HG02798 (cell line): ENCODE results near the gene EXOC2.

Experiments
- ATAC-seq: cut with Tn5 transposase; IDR thresholded peaks from one replicate; pipeline ENCODE4 v1.9.1; 2021; ENCODE audit warnings: mild to moderate bottlenecking; ENCODE audit not compliant: unreplicated experiment, poor library complexity

Gene EXOC2

GRCh38 chr6:435441-436307 is 257.3 kb downstream of the EXOC2 start:
- ATAC-seq: no peak
